GM19467 (cell line): Measurements from ENCODE around the gene MN1.

Source experiments
- ATAC-seq: cut with Tn5 transposase; IDR thresholded peaks from one replicate; pipeline ENCODE4 v1.9.1; 2021; ENCODE audit warnings: mild to moderate bottlenecking, moderate library complexity; ENCODE audit not compliant: unreplicated experiment

The MN1 gene

GRCh38 chr22:27827604-27828587 lies 26.3 kb upstream of the MN1 start:
- no peak for ATAC-seq

- ATAC-seq = no peak
Measured at GRCh38 chr22:27825174-27825573, 23.6 kb upstream of the MN1 start.

GRCh38 chr22:27823221-27823620 lies 21.7 kb upstream of the MN1 start:
- no peak for ATAC-seq

- no peak for ATAC-seq
Measured at GRCh38 chr22:27820896-27821866, 19.6 kb upstream of the MN1 start.

- no peak for ATAC-seq
Measured at GRCh38 chr22:27816552-27816951, 15.0 kb upstream of the MN1 start.

- ATAC-seq = no peak
Measured at GRCh38 chr22:27815826-27816530, 14.4 kb upstream of the MN1 start.

GRCh38 chr22:27814993-27815392 lies 13.4 kb upstream of the MN1 start:
- ATAC-seq = no peak

- ATAC-seq = no peak
Measured at GRCh38 chr22:27811778-27812177, 10.2 kb upstream of the MN1 start.

- ATAC-seq = no peak
Measured at GRCh38 chr22:27810609-27811151, 9.1 kb upstream of the MN1 start.

GRCh38 chr22:27809700-27810608 lies 8.4 kb upstream of the MN1 start:
- ATAC-seq = no peak

GRCh38 chr22:27809226-27809603 lies 7.7 kb upstream of the MN1 start:
- no peak for ATAC-seq

GRCh38 chr22:27808451-27809225 lies 7.1 kb upstream of the MN1 start:
- no peak for ATAC-seq

- ATAC-seq = no peak
Measured at GRCh38 chr22:27805841-27806240, 4.3 kb upstream of the MN1 start.

- ATAC-seq = no peak
Measured at GRCh38 chr22:27804470-27805297, 3.1 kb upstream of the MN1 start.

- ATAC-seq = no peak
Measured at GRCh38 chr22:27803841-27804415, 2.4 kb upstream of the MN1 start.

- no peak for ATAC-seq
Measured at GRCh38 chr22:27802346-27803073, 954 bp upstream of the MN1 start.

GRCh38 chr22:27801202-27801615 lies 347 bp downstream of the MN1 start:
- no peak for ATAC-seq
